ENCODE results near the gene TNPO1. TPM values are rescaled to one million over a fixed set of nuclear protein-coding genes. Genes with fewer than 3 reads are reported as not detected.

The TNPO1 gene
- total and polyA plus RNA-seq, 2 of the 13 experiments (the other 11 are each of a cell fraction or from before 2014, with no cell fraction given) = 26.7 to 123 TPM

GRCh38 chr5:72770266-72770665 is 46.2 kb upstream of the TNPO1 start (continued):
- TF ChIP-seq ZNF609 (CRISPR knock-in tag; IDR thresholded peaks at IDR 0.05; ENCODE audit: borderline replicate concordance) (no peak), TSC22D2 (CRISPR knock-in tag; IDR thresholded peaks at IDR 0.05; ENCODE audit: borderline replicate concordance) (no peak), ARID2 (CRISPR knock-in tag; IDR thresholded peaks at IDR 0.05; ENCODE audit: borderline replicate concordance) (no peak), ZNF570 (CRISPR knock-in tag; IDR thresholded peaks at IDR 0.05; ENCODE audit: borderline replicate concordance) (no peak), ZBTB3 (CRISPR knock-in tag; IDR thresholded peaks at IDR 0.05; ENCODE audit: borderline replicate concordance, low read depth) (no peak), REL (CRISPR knock-in tag; conservative IDR thresholded peaks at IDR 0.05) (no peak)

GRCh38 chr5:72776684-72777083 is 39.8 kb upstream of the TNPO1 start:
- ATAC-seq = no peak
- Histone ChIP-seq H3K4me3 (replicated peaks in 1 of 3; ENCODE audit: insufficient read depth in 1 of 3, low read depth in 2 of 3, low read length in 3 of 3) (no peak overlapping the region), H3K9ac (ENCODE audit: insufficient read depth, low read depth, low read length) (no peak overlapping the region), H3K9me3 (ENCODE audit: low read length) (peaks cover 11% of the 10 kb centered on the region), H3K27me3 (ENCODE audit: control insufficient read depth in 1 of 2, insufficient read depth in 2 of 2, low read length in 2 of 2) (0 out of 5 replicates have a peak, but pooled peaks cover 0 to 1% of the 10 kb centered on the region in 2 experiments), H4K20me1 (ENCODE audit: insufficient read depth, low read length) (no peaks in the 10 kb centered on the region), H3K36me3 (replicated peaks in 1 of 2; ENCODE audit: control insufficient read depth in 1 of 2, insufficient read depth in 2 of 2, low read length in 2 of 2) (no peaks in the 10 kb centered on the region), H3K27ac (ENCODE audit: extremely low read length, insufficient read depth, low read length) (no peak overlapping the region), H2AFZ (ENCODE audit: low read length) (no peak overlapping the region), H3K4me1 (ENCODE audit: insufficient read depth, low read length) (no peaks in the 10 kb centered on the region), H3K79me2 (ENCODE audit: insufficient read depth, low read length) (no peaks in the 10 kb centered on the region), H3K4me2 (ENCODE audit: low read depth, low read length) (no peak overlapping the region)
- in situ Hi-C loops (cut with HindIII; ENCODE audit: extremely low pct_ligation_motif_present, low pct_unique_long_range_greater_than_20kb) = no loop called here
- ChIA-PET CTCF (ENCODE audit: low intra/inter-chr PET ratio, low total read pairs) (no interaction called here), POLR2A (no interaction called here)
- intact Hi-C loops (cut with micrococcal nuclease; ENCODE audit: unreplicated experiment) = no loop called here
- no peak for TF ChIP-seq NCOR1 (IDR thresholded peaks at IDR 0.05; ENCODE audit: borderline replicate concordance, low read length)
- no peak for DNase-seq (ENCODE audit: low spot score)
- FAIRE-seq = no peak
- BruUV-seq (replicated peaks) = no TSS peak
- 11% methylated on average over 1 of the region's 1 CpG for WGBS (ENCODE audit: low lambda C conversion rate)
